Esophagus muscularis mucosa (tissue), 4 donors: ENCODE data around the gene WDR20. TPM values are rescaled to one million over a fixed set of nuclear protein-coding genes. Genes with fewer than 3 reads are reported as not detected.

ENCODE experiments used
- DNase-seq: peaks from one replicate; pipeline ENCODE4 v3.0.0-alpha.2; 2017; ENCODE audit errors: extremely low spot score
- H3K27ac ChIP-seq, 4 donors: fragments of 200-600 bp; sonication (generic); replicated peaks in 1 of 4; 1 replicate in 3 of 4; 2 replicates in 1 of 4; pipeline ENCODE4 v1.5.1; 2016 to 2019; ENCODE audit warnings: mild to moderate bottlenecking in 1 of 4
- H3K27me3 ChIP-seq, 4 donors: fragments of 200-600 bp; sonication (generic); one replicate each; pipeline versions ENCODE4 v1.5.1 to v1.6.0; 2016 to 2019
- H3K36me3 ChIP-seq, 4 donors: fragments of 200-600 bp; sonication (generic); one replicate each; pipeline ENCODE4 v1.5.1; 2016 to 2019
- H3K4me1 ChIP-seq, 4 donors: fragments of 200-600 bp; sonication (generic); one replicate each; pipeline ENCODE4 v1.5.1; 2016 to 2019
- H3K4me3 ChIP-seq, 4 donors: fragments of 200-600 bp; sonication (generic); 1 replicate in 2 of 4; 2 replicates in 2 of 4; pipeline ENCODE4 v1.5.1; 2016 to 2019; ENCODE audit warnings: mild to moderate bottlenecking in 4 of 4, moderate library complexity in 1 of 4
- H3K9me3 ChIP-seq, 4 donors: fragments of 200-600 bp; sonication (generic); 1 replicate in 3 of 4; 2 replicates in 1 of 4; pipeline ENCODE4 v1.5.1; 2016 to 2019
- CTCF ChIP-seq, 3 experiments: fragments of 200-600 bp in 2 of 3; fragments of 450-650 bp in 1 of 3; sonication (generic) in 2 of 3; IDR thresholded peaks; one replicate each; pipeline ENCODE4 v1.5.1; 2017 to 2019; ENCODE audit warnings: antibody characterized with exemption in 3 of 3, mild to moderate bottlenecking in 2 of 3, moderate library complexity in 1 of 3
- EP300 ChIP-seq: sonication (generic); formaldehyde crosslinking; IDR thresholded peaks from one replicate; pipeline ENCODE4 v1.6.1; 2017; ENCODE audit warnings: antibody characterized with exemption
- POLR2A ChIP-seq: fragments of 450-650 bp; IDR thresholded peaks from one replicate; pipeline ENCODE4 v1.6.1; 2017; ENCODE audit warnings: antibody characterized with exemption, moderate library complexity, mild to moderate bottlenecking, low read depth
- POLR2AphosphoS5 ChIP-seq, 2 donors: sonication (generic); formaldehyde crosslinking; IDR thresholded peaks; one replicate each; pipeline ENCODE4 v1.6.1; 2017; ENCODE audit warnings: antibody characterized with exemption in 2 of 2
- WGBS: methylation state at CpG from one replicate; pipeline ENCODE4 v1.1.5; 2018; 5-methylcytosine and 5-hydroxymethylcytosine counted together
- intact Hi-C: fragments of 100-400 bp; cut with DNase I; formaldehyde crosslinking; loops from one replicate; pipeline ENCODE4 v1.15.1; 2023
- total RNA-seq, 4 donors: library from RNA; depleted of rRNA; stranded (reverse); fragments of >200 nt; gene quantifications; one replicate each; pipeline versions ENCODE4 v1.1.0 to v1.2.1, GENCODE V29; 2016

The WDR20 gene
- total RNA-seq, 4 donors from 2014 or later = 16.6 to 26.6 (median 22.3) TPM

- H3K4me1 ChIP-seq = no peaks in the 10 kb centered on the region
- H3K27me3 ChIP-seq = no peaks in the 10 kb centered on the region
- no peak overlapping the region for H3K27ac ChIP-seq
- intact Hi-C loops = no loop called here
- peaks cover 0 to 26% (median 18%) of the 10 kb centered on the region in 4 donors for H3K36me3 ChIP-seq
- no peak for DNase-seq
- no peaks in the 10 kb centered on the region for H3K9me3 ChIP-seq
- no peak for TF ChIP-seq POLR2AphosphoS5 (IDR thresholded peaks at IDR 0.05)
- no peak for TF ChIP-seq CTCF (IDR thresholded peaks at IDR 0.05)
- TF ChIP-seq EP300 = no peak
- no peak for TF ChIP-seq POLR2A
- WGBS = 93% methylated on average over 12 of the region's 12 CpGs
- H3K4me3 ChIP-seq = no peak overlapping the region
Measured at GRCh38 chr14:102249041-102249440, 109.3 kb downstream of the WDR20 start.

GRCh38 chr14:102249981-102250380, 110.3 kb downstream of the WDR20 start:
- no peak overlapping the region for H3K4me3 ChIP-seq
- no peaks in the 10 kb centered on the region for H3K9me3 ChIP-seq
- TF ChIP-seq EP300 = no peak
- no peak for TF ChIP-seq POLR2A
- no peak for TF ChIP-seq POLR2AphosphoS5 (IDR thresholded peaks at IDR 0.05)
- TF ChIP-seq CTCF (IDR thresholded peaks at IDR 0.05) = no peak
- no peak overlapping the region for H3K27ac ChIP-seq
- H3K4me1 ChIP-seq = no peaks in the 10 kb centered on the region
- WGBS = 96% methylated on average over 6 of the region's 6 CpGs
- intact Hi-C loops = no loop called here
- H3K36me3 ChIP-seq = peaks cover 0 to 26% (median 18%) of the 10 kb centered on the region in 4 donors
- DNase-seq = no peak
- no peaks in the 10 kb centered on the region for H3K27me3 ChIP-seq

GRCh38 chr14:102250636-102251035, 110.9 kb downstream of the WDR20 start:
- WGBS = 98% methylated on average over 15 of the region's 15 CpGs
- Histone ChIP-seq H3K4me1 (peaks cover 0 to 6% (median 0%) of the 10 kb centered on the region in 4 donors), H3K4me3 (no peak overlapping the region), H3K27ac (no peak overlapping the region), H3K9me3 (no peaks in the 10 kb centered on the region), H3K27me3 (no peaks in the 10 kb centered on the region), H3K36me3 (peaks cover 0 to 26% (median 18%) of the 10 kb centered on the region in 4 donors)
- TF ChIP-seq POLR2A = no peak
- no peak for DNase-seq
- intact Hi-C loops = no loop called here

GRCh38 chr14:102251161-102251560, 111.5 kb downstream of the WDR20 start:
- no peaks in the 10 kb centered on the region for H3K9me3 ChIP-seq
- peaks cover 0 to 26% (median 18%) of the 10 kb centered on the region in 4 donors for H3K36me3 ChIP-seq
- intact Hi-C loops = no loop called here
- no peaks in the 10 kb centered on the region for H3K27me3 ChIP-seq
- H3K4me3 ChIP-seq = no peak overlapping the region
- no peak for TF ChIP-seq POLR2AphosphoS5 (IDR thresholded peaks at IDR 0.05)
- TF ChIP-seq POLR2A = no peak
- TF ChIP-seq EP300 = no peak
- no peak for TF ChIP-seq CTCF (IDR thresholded peaks at IDR 0.05)
- peaks cover 0 to 6% (median 1%) of the 10 kb centered on the region in 4 donors for H3K4me1 ChIP-seq
- DNase-seq = no peak
- 93% methylated on average over 8 of the region's 8 CpGs for WGBS
- no peak overlapping the region for H3K27ac ChIP-seq

- H3K9me3 ChIP-seq = no peaks in the 10 kb centered on the region
- intact Hi-C loops = no loop called here
- H3K4me3 ChIP-seq = no peak overlapping the region
- no peak overlapping the region for H3K27ac ChIP-seq
- DNase-seq = no peak
- 87% methylated on average over 21 of the region's 21 CpGs for WGBS
- H3K36me3 ChIP-seq = peaks cover 0 to 26% (median 18%) of the 10 kb centered on the region in 4 donors
- H3K4me1 ChIP-seq = peaks cover 0 to 18% (median 9%) of the 10 kb centered on the region in 4 donors
- TF ChIP-seq EP300 = no peak
- no peak for TF ChIP-seq CTCF (IDR thresholded peaks at IDR 0.05)
- no peak for TF ChIP-seq POLR2AphosphoS5 (IDR thresholded peaks at IDR 0.05)
- no peak for TF ChIP-seq POLR2A
- no peaks in the 10 kb centered on the region for H3K27me3 ChIP-seq
Measured at GRCh38 chr14:102252834-102253801, 113.4 kb downstream of the WDR20 start.
